Peyer's patch (tissue), 4 donors: Measurements from ENCODE around the gene BCKDK. TPM values are rescaled to one million over a fixed set of nuclear protein-coding genes. Genes with fewer than 3 reads are reported as not detected.

Source experiments
- DNase-seq, 3 donors: peaks; one replicate each; pipeline ENCODE4 v3.0.0-alpha.2; 2017 to 2019
- H3K27ac ChIP-seq, 4 donors: fragments of 200-600 bp; sonication (generic); one replicate each; pipeline ENCODE4 v1.5.1; 2016 to 2019
- H3K27me3 ChIP-seq, 2 donors: fragments of 200-600 bp; sonication (generic); one replicate each; pipeline ENCODE4 v1.5.1; 2019
- H3K36me3 ChIP-seq, 3 donors: fragments of 200-600 bp; sonication (generic); one replicate each; pipeline ENCODE4 v1.5.1; 2016 to 2019
- H3K4me1 ChIP-seq, 4 donors: fragments of 200-600 bp; sonication (generic); one replicate each; pipeline ENCODE4 v1.5.1; 2016 to 2019
- H3K4me3 ChIP-seq, 4 donors: fragments of 200-600 bp; sonication (generic); 1 replicate in 3 of 4; 2 replicates in 1 of 4; pipeline ENCODE4 v1.5.1; 2016 to 2019; ENCODE audit warnings: mild to moderate bottlenecking in 1 of 4
- H3K9me3 ChIP-seq, 4 donors: fragments of 200-600 bp; sonication (generic); one replicate each; pipeline ENCODE4 v1.5.1; 2016 to 2019; ENCODE audit warnings: mild to moderate bottlenecking in 1 of 4
- CTCF ChIP-seq, 6 experiments: fragments of 450-650 bp in 4 of 6; fragments of 200-600 bp in 2 of 6; sonication (generic) in 1 of 6; IDR thresholded peaks; one replicate each; pipeline ENCODE4 v1.5.1; 2017 to 2019; ENCODE audit warnings: antibody characterized with exemption in 6 of 6, mild to moderate bottlenecking in 3 of 6, moderate library complexity in 1 of 6
- POLR2A ChIP-seq, 2 donors: fragments of 450-650 bp; IDR thresholded peaks; one replicate each; pipeline ENCODE4 v1.5.1; 2017; ENCODE audit warnings: antibody characterized with exemption in 2 of 2, mild to moderate bottlenecking in 2 of 2, moderate library complexity in 2 of 2
- total RNA-seq, 4 donors: library from RNA; depleted of rRNA; stranded (reverse); fragments of >200 nt; gene quantifications; one replicate each; pipeline ENCODE4 v1.1.0, GENCODE V29; 2016

BCKDK gene
- total RNA-seq, 4 donors from 2014 or later: 30.5 to 71.4 (median 41.8) TPM

- Histone ChIP-seq H3K36me3 (peaks cover 0 to 71% (median 0%) of the 10 kb centered on the region in 3 donors), H3K27me3 (no peaks in the 10 kb centered on the region), H3K27ac (peak overlapping the region in 2 of 4 donors; percentile 28 to 37), H3K4me3 (no peak overlapping the region), H3K9me3 (no peaks in the 10 kb centered on the region), H3K4me1 (peaks cover 0 to 19% (median 0%) of the 10 kb centered on the region in 4 donors)
- TF ChIP-seq POLR2A (IDR thresholded peaks at IDR 0.05) (no peak), CTCF (IDR thresholded peaks at IDR 0.05) (no peak)
- no peak for DNase-seq
Measured at GRCh38 chr16:31081428-31082351, 26.5 kb upstream of the BCKDK start.

- no peaks in the 10 kb centered on the region for H3K27me3 ChIP-seq
- H3K9me3 ChIP-seq: no peaks in the 10 kb centered on the region
- TF ChIP-seq CTCF (IDR thresholded peaks at IDR 0.05) (no peak), POLR2A (IDR thresholded peaks at IDR 0.05) (no peak)
- H3K4me3 ChIP-seq: no peak overlapping the region
- peak in 2 of 3 donors; percentile 62 to 68 for DNase-seq
- H3K27ac ChIP-seq: peak overlapping the region in 2 of 4 donors; percentile 28 to 37
- H3K4me1 ChIP-seq: peaks cover 0 to 19% (median 0%) of the 10 kb centered on the region in 4 donors
- H3K36me3 ChIP-seq: peaks cover 0 to 69% (median 0%) of the 10 kb centered on the region in 3 donors
Measured at GRCh38 chr16:31082368-31083045, 25.7 kb upstream of the BCKDK start.

- DNase-seq: no peak
- H3K36me3 ChIP-seq: peaks cover 0 to 63% (median 0%) of the 10 kb centered on the region in 3 donors
Measured at GRCh38 chr16:31083081-31083480, 25.1 kb upstream of the BCKDK start.

GRCh38 chr16:31083556-31083955 lies 24.6 kb upstream of the BCKDK start:
- no peak for DNase-seq
- no peak overlapping the region for H3K27ac ChIP-seq
- peaks cover 0 to 59% (median 0%) of the 10 kb centered on the region in 3 donors for H3K36me3 ChIP-seq
- TF ChIP-seq POLR2A (IDR thresholded peaks at IDR 0.05): no peak
- no peak for TF ChIP-seq CTCF (IDR thresholded peaks at IDR 0.05)
- no peak overlapping the region for H3K4me3 ChIP-seq
- H3K27me3 ChIP-seq: no peaks in the 10 kb centered on the region
- no peaks in the 10 kb centered on the region for H3K9me3 ChIP-seq
- H3K4me1 ChIP-seq: peaks cover 0 to 19% (median 0%) of the 10 kb centered on the region in 4 donors

More at GRCh38 chr16:31083081-31083480, 25.1 kb upstream of the BCKDK start:
- no peak for TF ChIP-seq CTCF (IDR thresholded peaks at IDR 0.05)
- no peak for TF ChIP-seq POLR2A (IDR thresholded peaks at IDR 0.05)
- no peak overlapping the region for H3K4me3 ChIP-seq
- peaks cover 0 to 19% (median 0%) of the 10 kb centered on the region in 4 donors for H3K4me1 ChIP-seq
- no peaks in the 10 kb centered on the region for H3K9me3 ChIP-seq
- peak overlapping the region in 2 of 4 donors; percentile 28 to 37 for H3K27ac ChIP-seq
- no peaks in the 10 kb centered on the region for H3K27me3 ChIP-seq

- Histone ChIP-seq H3K27ac (no peak overlapping the region), H3K9me3 (no peaks in the 10 kb centered on the region), H3K4me3 (no peak overlapping the region), H3K27me3 (no peaks in the 10 kb centered on the region), H3K36me3 (peaks cover 0 to 59% (median 0%) of the 10 kb centered on the region in 3 donors), H3K4me1 (peaks cover 0 to 19% (median 0%) of the 10 kb centered on the region in 4 donors)
- DNase-seq: no peak
- no peak for TF ChIP-seq POLR2A (IDR thresholded peaks at IDR 0.05)
- no peak for TF ChIP-seq CTCF (IDR thresholded peaks at IDR 0.05)
Measured at GRCh38 chr16:31083981-31084380, 24.2 kb upstream of the BCKDK start.
